GM19438 (cell line): ENCODE results near the gene FLNC.

ENCODE experiments used
- ATAC-seq: cut with Tn5 transposase; IDR thresholded peaks from one replicate; pipeline ENCODE4 v1.9.1; 2021; ENCODE audit warnings: low read depth; ENCODE audit not compliant: unreplicated experiment

FLNC gene

GRCh38 chr7:128875523-128875948, 45.3 kb downstream of the FLNC start:
- no peak for ATAC-seq

- no peak for ATAC-seq
Observed at GRCh38 chr7:128876127-128876526, 45.9 kb downstream of the FLNC start.

GRCh38 chr7:128876586-128876977, 46.4 kb downstream of the FLNC start:
- no peak for ATAC-seq

GRCh38 chr7:128876978-128877755, 47.0 kb downstream of the FLNC start:
- ATAC-seq = no peak

- no peak for ATAC-seq
Observed at GRCh38 chr7:128877756-128878120, 47.5 kb downstream of the FLNC start.

GRCh38 chr7:128878226-128879105, 48.3 kb downstream of the FLNC start:
- ATAC-seq = no peak

GRCh38 chr7:128879461-128879938, 49.3 kb downstream of the FLNC start:
- no peak for ATAC-seq

- no peak for ATAC-seq
Observed at GRCh38 chr7:128879939-128880746, 49.9 kb downstream of the FLNC start.

GRCh38 chr7:128880791-128881457, 50.7 kb downstream of the FLNC start:
- ATAC-seq = no peak

- ATAC-seq = no peak
Observed at GRCh38 chr7:128881458-128882125, 51.4 kb downstream of the FLNC start.

GRCh38 chr7:128882134-128882533, 51.9 kb downstream of the FLNC start:
- ATAC-seq = no peak

GRCh38 chr7:128883622-128884448, 53.6 kb downstream of the FLNC start:
- ATAC-seq = peak; percentile 78

GRCh38 chr7:128884561-128885369, 54.6 kb downstream of the FLNC start:
- no peak for ATAC-seq

GRCh38 chr7:128885370-128886187, 55.4 kb downstream of the FLNC start:
- no peak for ATAC-seq

GRCh38 chr7:128886391-128887168, 56.4 kb downstream of the FLNC start:
- ATAC-seq = no peak
